ENCODE measurements around the gene RABGAP1L.

DNA sequence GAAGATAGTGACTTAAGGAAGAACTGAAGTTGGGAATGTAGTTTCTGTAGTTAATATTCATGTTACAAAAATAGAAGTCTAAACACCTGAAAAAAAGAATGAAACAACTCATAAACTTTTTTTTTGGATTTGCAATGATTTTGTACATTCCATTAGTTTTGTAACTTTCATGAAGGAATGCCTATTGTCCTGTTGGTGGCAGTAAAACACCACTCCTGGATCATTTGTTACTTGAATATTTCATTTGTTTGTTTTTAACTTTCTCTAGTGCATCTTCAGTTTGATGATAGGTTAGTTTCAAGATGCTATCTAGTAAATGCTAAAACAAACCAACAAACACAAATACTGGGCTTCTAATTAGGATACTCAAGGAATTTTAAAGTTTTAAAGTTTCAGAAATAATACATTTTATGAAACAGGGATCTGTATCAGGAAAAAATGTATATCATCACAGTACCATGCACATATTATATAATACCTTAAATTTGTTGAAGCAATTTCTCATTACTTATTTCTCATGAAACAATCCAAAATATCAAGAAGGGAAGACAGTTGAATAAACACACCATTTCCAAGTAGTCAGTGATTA lies 610.7 kb downstream of the RABGAP1L start:
- TF ChIP-seq, protein P1, sequence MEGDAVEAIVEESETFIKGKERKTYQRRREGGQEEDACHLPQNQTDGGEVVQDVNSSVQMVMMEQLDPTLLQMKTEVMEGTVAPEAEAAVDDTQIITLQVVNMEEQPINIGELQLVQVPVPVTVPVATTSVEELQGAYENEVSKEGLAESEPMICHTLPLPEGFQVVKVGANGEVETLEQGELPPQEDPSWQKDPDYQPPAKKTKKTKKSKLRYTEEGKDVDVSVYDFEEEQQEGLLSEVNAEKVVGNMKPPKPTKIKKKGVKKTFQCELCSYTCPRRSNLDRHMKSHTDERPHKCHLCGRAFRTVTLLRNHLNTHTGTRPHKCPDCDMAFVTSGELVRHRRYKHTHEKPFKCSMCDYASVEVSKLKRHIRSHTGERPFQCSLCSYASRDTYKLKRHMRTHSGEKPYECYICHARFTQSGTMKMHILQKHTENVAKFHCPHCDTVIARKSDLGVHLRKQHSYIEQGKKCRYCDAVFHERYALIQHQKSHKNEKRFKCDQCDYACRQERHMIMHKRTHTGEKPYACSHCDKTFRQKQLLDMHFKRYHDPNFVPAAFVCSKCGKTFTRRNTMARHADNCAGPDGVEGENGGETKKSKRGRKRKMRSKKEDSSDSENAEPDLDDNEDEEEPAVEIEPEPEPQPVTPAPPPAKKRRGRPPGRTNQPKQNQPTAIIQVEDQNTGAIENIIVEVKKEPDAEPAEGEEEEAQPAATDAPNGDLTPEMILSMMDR (IDR thresholded peaks at IDR 0.05 in 2 of 3, conservative IDR thresholded peaks at IDR 0.05 in 1 of 3; ENCODE audit: borderline replicate concordance in 1 of 3, insufficient read depth in 1 of 3, low read depth in 2 of 3, low read length in 2 of 3): peak; percentile 62 to 84 (median 82); a peak in 5 of 6 replicates
- TF ChIP-seq, protein P2, sequence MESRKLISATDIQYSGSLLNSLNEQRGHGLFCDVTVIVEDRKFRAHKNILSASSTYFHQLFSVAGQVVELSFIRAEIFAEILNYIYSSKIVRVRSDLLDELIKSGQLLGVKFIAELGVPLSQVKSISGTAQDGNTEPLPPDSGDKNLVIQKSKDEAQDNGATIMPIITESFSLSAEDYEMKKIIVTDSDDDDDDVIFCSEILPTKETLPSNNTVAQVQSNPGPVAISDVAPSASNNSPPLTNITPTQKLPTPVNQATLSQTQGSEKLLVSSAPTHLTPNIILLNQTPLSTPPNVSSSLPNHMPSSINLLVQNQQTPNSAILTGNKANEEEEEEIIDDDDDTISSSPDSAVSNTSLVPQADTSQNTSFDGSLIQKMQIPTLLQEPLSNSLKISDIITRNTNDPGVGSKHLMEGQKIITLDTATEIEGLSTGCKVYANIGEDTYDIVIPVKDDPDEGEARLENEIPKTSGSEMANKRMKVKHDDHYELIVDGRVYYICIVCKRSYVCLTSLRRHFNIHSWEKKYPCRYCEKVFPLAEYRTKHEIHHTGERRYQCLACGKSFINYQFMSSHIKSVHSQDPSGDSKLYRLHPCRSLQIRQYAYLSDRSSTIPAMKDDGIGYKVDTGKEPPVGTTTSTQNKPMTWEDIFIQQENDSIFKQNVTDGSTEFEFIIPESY (IDR thresholded peaks at IDR 0.05; ENCODE audit: extremely low read depth, insufficient replicate concordance, low read length): no peak
- TF ChIP-seq SP1 (IDR thresholded peaks at IDR 0.05; ENCODE audit: low read depth): no peak
- no peak for TF ChIP-seq POLR2AphosphoS5 (IDR thresholded peaks at IDR 0.05; ENCODE audit: low read depth, low read length)
- TF ChIP-seq POLR2A (IDR thresholded peaks at IDR 0.05; ENCODE audit: borderline replicate concordance, extremely low read depth, insufficient read depth, insufficient read length): no peak
- no peak for TF ChIP-seq JUND (IDR thresholded peaks at IDR 0.05)
- TF ChIP-seq EZH2 (IDR thresholded peaks at IDR 0.05): no peak
- TF ChIP-seq, protein P3, sequence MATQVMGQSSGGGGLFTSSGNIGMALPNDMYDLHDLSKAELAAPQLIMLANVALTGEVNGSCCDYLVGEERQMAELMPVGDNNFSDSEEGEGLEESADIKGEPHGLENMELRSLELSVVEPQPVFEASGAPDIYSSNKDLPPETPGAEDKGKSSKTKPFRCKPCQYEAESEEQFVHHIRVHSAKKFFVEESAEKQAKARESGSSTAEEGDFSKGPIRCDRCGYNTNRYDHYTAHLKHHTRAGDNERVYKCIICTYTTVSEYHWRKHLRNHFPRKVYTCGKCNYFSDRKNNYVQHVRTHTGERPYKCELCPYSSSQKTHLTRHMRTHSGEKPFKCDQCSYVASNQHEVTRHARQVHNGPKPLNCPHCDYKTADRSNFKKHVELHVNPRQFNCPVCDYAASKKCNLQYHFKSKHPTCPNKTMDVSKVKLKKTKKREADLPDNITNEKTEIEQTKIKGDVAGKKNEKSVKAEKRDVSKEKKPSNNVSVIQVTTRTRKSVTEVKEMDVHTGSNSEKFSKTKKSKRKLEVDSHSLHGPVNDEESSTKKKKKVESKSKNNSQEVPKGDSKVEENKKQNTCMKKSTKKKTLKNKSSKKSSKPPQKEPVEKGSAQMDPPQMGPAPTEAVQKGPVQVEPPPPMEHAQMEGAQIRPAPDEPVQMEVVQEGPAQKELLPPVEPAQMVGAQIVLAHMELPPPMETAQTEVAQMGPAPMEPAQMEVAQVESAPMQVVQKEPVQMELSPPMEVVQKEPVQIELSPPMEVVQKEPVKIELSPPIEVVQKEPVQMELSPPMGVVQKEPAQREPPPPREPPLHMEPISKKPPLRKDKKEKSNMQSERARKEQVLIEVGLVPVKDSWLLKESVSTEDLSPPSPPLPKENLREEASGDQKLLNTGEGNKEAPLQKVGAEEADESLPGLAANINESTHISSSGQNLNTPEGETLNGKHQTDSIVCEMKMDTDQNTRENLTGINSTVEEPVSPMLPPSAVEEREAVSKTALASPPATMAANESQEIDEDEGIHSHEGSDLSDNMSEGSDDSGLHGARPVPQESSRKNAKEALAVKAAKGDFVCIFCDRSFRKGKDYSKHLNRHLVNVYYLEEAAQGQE (IDR thresholded peaks at IDR 0.05; ENCODE audit: low read depth): no peak
- TF ChIP-seq EGR1 (IDR thresholded peaks at IDR 0.05; ENCODE audit: low read depth): no peak
- TF ChIP-seq, protein P4, sequence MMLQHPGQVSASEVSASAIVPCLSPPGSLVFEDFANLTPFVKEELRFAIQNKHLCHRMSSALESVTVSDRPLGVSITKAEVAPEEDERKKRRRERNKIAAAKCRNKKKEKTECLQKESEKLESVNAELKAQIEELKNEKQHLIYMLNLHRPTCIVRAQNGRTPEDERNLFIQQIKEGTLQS (IDR thresholded peaks at IDR 0.05): no peak
- TF ChIP-seq EZH2phosphoT487 (IDR thresholded peaks at IDR 0.05; ENCODE audit: borderline replicate concordance): no peak
- TF ChIP-seq RAD21 (IDR thresholded peaks at IDR 0.05; ENCODE audit: low read depth): peak; percentile 87
- no peak for TF ChIP-seq YY1 (IDR thresholded peaks at IDR 0.05; ENCODE audit: extremely low read depth, insufficient replicate concordance, low read depth, low read length)

Data from HCT116 (cell line).